A549 (cell line): Measurements from ENCODE around the gene CUL9. TPM values are rescaled to one million over a fixed set of nuclear protein-coding genes. Genes with fewer than 3 reads are reported as not detected.

Experiments
- ATAC-seq, 2 experiments: fragments of 200-7000 bp in 1 of 2; fragments of >200 bp in 1 of 2; cut with Nextera tagmentation in 1 of 2; cut with Tn5 transposase in 1 of 2; 3 replicates each; pipeline versions ENCODE4 v1.8.0 to v1.9.1; 2018 to 2020; ENCODE audit warnings: mild to moderate bottlenecking in 1 of 2, moderate library complexity in 1 of 2
- CTCF ChIA-PET: fragments of 300-600 bp; sonication (Branson Sonifier 250); formaldehyde crosslinking; extraction: SDS; loops from one replicate; lab custom pipeline; 2021; ENCODE audit warnings: antibody characterized with exemption, inconsistent platforms; lab: Yijun Ruan, JAX
- POLR2A ChIA-PET: fragments of 350-600 bp; formaldehyde crosslinking; extraction: SDS; loops from one replicate; lab custom pipeline; 2021; ENCODE audit warnings: antibody characterized with exemption, inconsistent platforms; lab: Yijun Ruan, JAX
- DNase-seq, 2 experiments: peaks; one replicate each; pipeline versions ENCODE4 v3.0.0 to v3.0.0-alpha.2; 2011 to 2016; ENCODE audit warnings: low read depth in 1 of 2, low spot score in 1 of 2
- FAIRE-seq: peaks from 2 replicates; lab custom pipeline; 2011; peaks lifted over from hg19 to GRCh38; lab: Jason Lieb, UNC
- H3K27ac ChIP-seq, 2 experiments: fragments of >200 bp; sonication (Bioruptor Twin); formaldehyde crosslinking; 3 replicates each; pipeline ENCODE4 v1.5.1; 2016 to 2017
- H3K4me1 ChIP-seq: fragments of >200 bp; sonication (Bioruptor Twin); formaldehyde crosslinking; 3 replicates; pipeline ENCODE4 v1.6.1; 2016
- H3K4me2 ChIP-seq: fragments of >200 bp; sonication (Bioruptor Twin); formaldehyde crosslinking; 3 replicates; pipeline ENCODE4 v1.6.1; 2016
- H3K4me3 ChIP-seq: fragments of >200 bp; sonication (Bioruptor Twin); formaldehyde crosslinking; 3 replicates; pipeline ENCODE4 v1.5.1; 2016
- H3K9me3 ChIP-seq: fragments of >200 bp; sonication (Bioruptor Twin); formaldehyde crosslinking; 3 replicates; pipeline ENCODE4 v1.6.1; 2016
- CBX8 ChIP-seq: fragments of 200-600 bp; sonication (generic); IDR thresholded peaks from 2 replicates; pipeline ENCODE4 v1.6.1; 2016
- E2F6 ChIP-seq: IDR thresholded peaks from 2 replicates; pipeline ENCODE4 v1.6.1; 2012; ENCODE audit warnings: low read depth, borderline replicate concordance
- EHF ChIP-seq: fragments of 250-450 bp; sonication (Bioruptor Pico); IDR thresholded peaks from 2 replicates; pipeline ENCODE4 v1.5.0; 2020; ENCODE audit warnings: mild to moderate bottlenecking
- EHMT2 ChIP-seq: fragments of 200-600 bp; sonication (generic); IDR thresholded peaks from 2 replicates; pipeline ENCODE4 v1.6.1; 2016; ENCODE audit warnings: antibody characterized with exemption, low read depth, mild to moderate bottlenecking, moderate library complexity
- FOSL2 ChIP-seq, 2 experiments: fragments of 450-650 bp in 1 of 2; fragments of >200 bp in 1 of 2; sonication (Bioruptor Twin) in 1 of 2; formaldehyde crosslinking; IDR thresholded peaks; 2 replicates each; pipeline versions ENCODE4 v1.5.0 to v1.6.1; 2016 to 2020; ENCODE audit warnings: mild to moderate bottlenecking in 1 of 2, moderate library complexity in 1 of 2
- GATA3 ChIP-seq: IDR thresholded peaks from 2 replicates; pipeline ENCODE4 v1.6.1; 2012; ENCODE audit warnings: borderline replicate concordance
- HEYL ChIP-seq: fragments of 250-450 bp; sonication (Bioruptor Pico); IDR thresholded peaks from 2 replicates; pipeline ENCODE4 v1.8.0; 2021; ENCODE audit warnings: mild to moderate bottlenecking, moderate library complexity
- HOXB5 ChIP-seq: fragments of 250-450 bp; sonication (Bioruptor Pico); IDR thresholded peaks from 2 replicates; pipeline ENCODE4 v1.5.0; 2020; ENCODE audit warnings: mild to moderate bottlenecking, moderate library complexity
- JUN ChIP-seq, 2 experiments: fragments of >200 bp; sonication (Bioruptor Twin); formaldehyde crosslinking; IDR thresholded peaks; 2 replicates in 1 of 2; 3 replicates in 1 of 2; pipeline ENCODE4 v1.6.1; 2016 to 2017
- KDM5A ChIP-seq: fragments of 200-600 bp; sonication (generic); IDR thresholded peaks from 2 replicates; pipeline ENCODE4 v1.6.1; 2016; ENCODE audit warnings: antibody characterized with exemption, mild to moderate bottlenecking
- MAFK ChIP-seq: fragments of 450-650 bp; IDR thresholded peaks from 2 replicates; pipeline ENCODE4 v1.6.1; 2014; ENCODE audit not compliant: partially characterized antibody
- MAZ ChIP-seq: fragments of 150-350 bp; IDR thresholded peaks from 2 replicates; pipeline ENCODE4 v1.6.1; 2014; ENCODE audit warnings: antibody characterized with exemption, low read depth, low read length, borderline replicate concordance
- MYC ChIP-seq: IDR thresholded peaks from 2 replicates; pipeline ENCODE4 v1.6.1; 2012; ENCODE audit warnings: mild to moderate bottlenecking, inconsistent platforms, low read length, improper control_type of control experiment, borderline replicate concordance
- PBX3 ChIP-seq: IDR thresholded peaks from 2 replicates; pipeline ENCODE4 v1.6.1; 2012
- POLR2AphosphoS2 ChIP-seq: conservative IDR thresholded peaks from 2 replicates; pipeline ENCODE4 v1.6.1; 2012; ENCODE audit warnings: low read length, improper control_type of control experiment, inconsistent platforms
- TFCP2L1 ChIP-seq: fragments of 250-450 bp; sonication (Bioruptor Pico); IDR thresholded peaks from 2 replicates; pipeline ENCODE4 v1.5.0; 2021; ENCODE audit warnings: mild to moderate bottlenecking
- WGBS: methylation state at CpG from one replicate; pipeline ENCODE4 v1.1.6; 2017; ENCODE audit errors: missing lambda C conversion rate; 5-methylcytosine and 5-hydroxymethylcytosine counted together
- polyA plus RNA-seq, 4 experiments: library from polyadenylated mRNA; depleted of rRNA in 3 of 4; stranded (reverse); fragments of >200 nt; fragmentation: RNase III in 1 of 4; extraction: RNeasy Plus Mini Kit Qiagen cat#74134 plus additional on column Dnase treatment in 1 of 4; gene quantifications; 2 replicates in 3 of 4; 3 replicates in 1 of 4; pipeline ENCODE4 v1.2.3, GENCODE V29; 2011 to 2017

The CUL9 gene
- polyA plus RNA-seq, 2 of the 4 experiments (the other 2 are of a cell fraction): 11.3 to 12.5 TPM

DNA sequence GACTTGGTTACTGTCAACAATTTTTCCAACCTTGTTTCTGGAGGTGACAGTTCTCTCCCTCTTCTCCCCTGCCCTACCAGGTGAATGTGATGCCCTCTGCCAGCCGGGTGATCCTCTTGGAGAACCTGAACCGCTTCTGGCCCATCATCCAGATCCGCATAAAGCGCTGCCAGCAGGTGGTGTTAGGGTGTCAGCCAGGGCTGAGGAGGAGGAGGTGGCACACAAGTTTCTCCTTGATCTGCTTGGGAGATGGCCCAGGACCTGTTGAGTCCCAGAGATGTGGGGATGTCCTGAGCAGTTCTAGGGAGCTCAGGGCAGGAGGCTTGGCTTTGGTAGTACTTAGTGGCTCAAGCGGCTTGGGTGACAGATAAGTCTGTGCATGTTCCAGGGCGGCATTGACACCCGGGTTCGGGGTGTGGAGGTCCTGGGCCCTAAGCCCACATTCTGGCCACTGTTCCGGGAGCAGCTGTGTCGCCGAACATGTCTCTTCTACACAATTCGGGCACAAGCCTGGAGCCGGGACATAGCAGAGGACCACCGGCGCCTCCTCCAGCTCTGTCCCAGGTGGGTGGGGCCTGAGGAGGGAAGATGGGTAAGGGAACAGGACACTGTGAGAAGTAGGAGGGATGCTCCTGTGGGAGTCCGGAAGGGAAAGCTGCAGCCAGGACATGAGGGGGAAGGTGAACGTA, 21.2 kb downstream of the CUL9 start:
- TF ChIP-seq CBX8: no peak
- 94% methylated on average over 15 of the region's 17 CpGs for WGBS
- H3K4me2 ChIP-seq: no peak overlapping the region
- H3K4me1 ChIP-seq: peaks cover 6% of the 10 kb centered on the region; the same call in 2 of the 3 replicates
- no peak overlapping the region for H3K27ac ChIP-seq
- H3K9me3 ChIP-seq: no peaks in the 10 kb centered on the region
- ChIA-PET CTCF (interaction anchor here (0.8 to 1.3 kb wide), 3 partner anchors 16 to 93 kb away, joined by 3 read pairs; partner anchors contain the start of gene DNPH1), POLR2A (no interaction called here)
- DNase-seq (no peak), ATAC-seq (peak in 1 of 2 experiments; percentile 38; a peak in 3 of 6 replicates), FAIRE-seq (no peak)
- no peak overlapping the region for H3K4me3 ChIP-seq

GRCh38 chr6:43203718-43204095, 21.7 kb downstream of the CUL9 start:
- FAIRE-seq (no peak), ATAC-seq (no peak), DNase-seq (no peak)
- no peak for TF ChIP-seq GATA3
- Histone ChIP-seq H3K27ac (no peak overlapping the region), H3K4me1 (peaks cover 6% of the 10 kb centered on the region; the same call in 2 of the 3 replicates), H3K4me2 (no peak overlapping the region), H3K4me3 (no peak overlapping the region), H3K9me3 (no peaks in the 10 kb centered on the region)
- 88% methylated on average over 7 of the region's 8 CpGs for WGBS
- ChIA-PET POLR2A (no interaction called here), CTCF (interaction anchor here (0.8 to 1.3 kb wide), 2 partner anchors 15 to 93 kb away, joined by 3 read pairs; no protein-coding TSS in a partner anchor)

DNA sequence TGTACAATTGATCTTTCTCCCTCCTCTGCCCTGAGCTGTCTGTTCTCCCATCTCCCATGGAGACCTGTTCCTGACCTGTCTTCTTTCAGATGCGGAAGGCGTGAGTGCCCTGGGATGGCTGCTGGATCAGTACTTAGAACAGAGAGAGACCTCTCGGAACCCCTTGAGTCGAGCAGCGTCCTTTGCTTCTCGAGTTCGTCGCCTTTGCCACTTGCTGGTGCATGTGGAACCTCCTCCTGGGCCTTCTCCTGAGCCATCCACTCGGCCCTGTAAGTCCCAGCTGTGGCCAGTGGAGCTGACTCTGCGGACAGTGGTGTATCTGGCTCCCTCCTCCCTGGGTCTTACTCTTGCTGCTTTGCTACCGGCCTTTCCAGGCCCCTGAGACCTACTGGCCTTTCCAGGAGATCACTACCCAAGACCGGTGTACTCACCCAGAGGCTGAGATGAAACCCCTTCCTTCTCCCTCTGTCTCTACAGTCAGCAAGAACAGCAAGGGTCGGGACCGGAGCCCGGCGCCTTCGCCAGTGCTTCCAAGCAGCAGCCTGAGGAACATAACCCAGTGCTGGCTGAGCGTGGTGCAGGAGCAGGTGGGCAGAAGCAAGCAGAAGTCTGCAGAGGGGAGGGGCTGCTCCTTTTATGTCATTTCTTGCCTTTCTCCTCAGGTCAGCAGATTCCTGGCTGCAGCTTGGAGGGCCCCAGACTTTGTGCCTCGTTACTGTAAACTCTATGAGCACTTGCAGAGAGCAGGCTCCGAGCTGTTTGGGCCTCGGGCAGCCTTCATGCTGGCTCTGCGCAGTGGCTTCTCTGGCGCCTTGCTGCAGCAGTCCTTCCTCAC, 22.5 kb downstream of the CUL9 start:
- H3K9me3 ChIP-seq: no peaks in the 10 kb centered on the region
- WGBS: 89% methylated on average over 17 of the region's 23 CpGs
- ChIA-PET CTCF (interaction anchor here (0.8 to 1.3 kb wide), 4 partner anchors 11 to 92 kb away, joined by 3 to 4 read pairs (median 3); partner anchors contain the start of gene DNPH1), POLR2A (no interaction called here)
- TF ChIP-seq EHMT2: no peak
- no peak for TF ChIP-seq JUN (IDR thresholded peaks at IDR 0.05)
- no peak for TF ChIP-seq TFCP2L1
- no peak for TF ChIP-seq HOXB5 (CRISPR knock-in tag)
- TF ChIP-seq KDM5A: no peak
- no peak for TF ChIP-seq FOSL2 (IDR thresholded peaks at IDR 0.05)
- TF ChIP-seq FOSL2 (CRISPR knock-in tag; IDR thresholded peaks at IDR 0.05): no peak
- no peak for TF ChIP-seq MAFK
- no peak for TF ChIP-seq POLR2AphosphoS2
- TF ChIP-seq HEYL (CRISPR knock-in tag): no peak
- TF ChIP-seq E2F6: no peak
- no peak for TF ChIP-seq MYC
- FAIRE-seq (no peak), DNase-seq (no peak), ATAC-seq (peak; percentile 12 to 20; a peak in 1 of 6 replicates)
- H3K4me2 ChIP-seq: no peak overlapping the region
- no peak overlapping the region for H3K27ac ChIP-seq
- H3K4me1 ChIP-seq: peaks cover 6% of the 10 kb centered on the region; the same call in 2 of the 3 replicates
- no peak overlapping the region for H3K4me3 ChIP-seq

DNA sequence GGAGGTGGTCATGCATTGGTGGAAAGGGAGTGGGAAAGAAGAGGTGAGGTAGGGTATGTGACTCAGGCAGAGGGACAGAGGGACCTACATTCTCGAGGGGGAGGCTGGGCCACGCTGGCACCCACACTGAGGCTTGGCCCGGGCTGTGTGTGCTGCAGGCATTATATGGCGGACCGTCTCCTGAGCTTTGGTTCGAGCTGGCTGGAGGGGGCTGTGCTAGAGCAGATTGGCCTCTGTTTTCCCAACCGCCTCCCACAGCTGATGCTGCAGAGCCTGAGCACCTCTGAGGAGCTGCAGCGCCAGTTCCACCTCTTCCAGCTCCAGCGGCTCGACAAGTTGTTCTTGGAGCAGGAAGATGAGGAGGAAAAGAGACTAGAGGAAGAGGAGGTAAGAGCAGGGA, 23.9 kb downstream of the CUL9 start:
- POLR2A ChIA-PET: no interaction called here
- CTCF ChIA-PET: interaction anchor here (0.6 to 1.2 kb wide), 2 partner anchors 23 to 195 kb away, joined by 3 to 4 read pairs; partner anchors contain the start of gene DNPH1

More for the DNA sequence above, 23.9 kb downstream of the CUL9 start:
- no peak overlapping the region for H3K27ac ChIP-seq
- peaks cover 6% of the 10 kb centered on the region; the same call in 2 of the 3 replicates for H3K4me1 ChIP-seq
- DNase-seq: no peak
- WGBS: 87% methylated on average over 10 of the region's 10 CpGs
- H3K4me2 ChIP-seq: no peak overlapping the region
- no peak for ATAC-seq
- no peak overlapping the region for H3K4me3 ChIP-seq
- no peak for TF ChIP-seq CBX8
- TF ChIP-seq MAZ: no peak
- no peak for TF ChIP-seq PBX3
- TF ChIP-seq EHMT2: no peak
- TF ChIP-seq EHF: no peak
- TF ChIP-seq, all 56 proteins: peak for 0
- no peaks in the 10 kb centered on the region for H3K9me3 ChIP-seq
- no peak for FAIRE-seq
